ENCODE data around the gene RPL29. TPM values are rescaled to one million over a fixed set of nuclear protein-coding genes. Genes with fewer than 3 reads are reported as not detected.

RPL29 gene
- total and polyA plus RNA-seq, 2 of the 8 experiments (the other 6 are each of a cell fraction or from before 2014, with no cell fraction given), result 1,467 to 2,660 TPM

GRCh38 chr3:51961011-51961410, 34.7 kb downstream of the RPL29 start:
- Histone ChIP-seq H3K4me3 (ENCODE audit: extremely low read depth in 1 of 4, insufficient read depth in 2 of 4, low read depth in 3 of 4, low read length in 4 of 4) (no peak overlapping the region), H4K20me1 (replicated peaks in 1 of 2; ENCODE audit: control insufficient read depth in 1 of 2, insufficient read depth in 2 of 2, low read length in 2 of 2) (peaks cover 0 to 9% of the 10 kb centered on the region in 2 experiments), H3K9me3 (ENCODE audit: insufficient read depth in 2 of 2, low read depth in 1 of 2, low read length in 1 of 2) (no peaks in the 10 kb centered on the region), H4K8ac (ENCODE audit: extremely low read depth, insufficient read depth, low read length) (no peak overlapping the region), H2BK12ac (ENCODE audit: low read depth, low read length) (no peak overlapping the region), H3K56ac (replicated peaks; ENCODE audit: insufficient read length, low read depth, low read length) (no peak overlapping the region), H3K14ac (ENCODE audit: insufficient read length) (no peak overlapping the region), H2BK120ac (replicated peaks; ENCODE audit: low read depth, low read length) (no peak overlapping the region), H2AK5ac (ENCODE audit: low read depth, low read length) (0 out of 2 replicates have a peak overlapping the region, but pooled peaks have one; percentile 24), H3K27ac (ENCODE audit: low read depth, low read length) (no peak overlapping the region), H3K4me1 (replicated peaks in 1 of 4; ENCODE audit: control insufficient read depth in 3 of 4, insufficient read depth in 4 of 4, low read length in 3 of 4) (peaks cover 4 to 26% (median 15%) of the 10 kb centered on the region in 4 experiments), H3K18ac (ENCODE audit: extremely low read depth, low read length) (no peak overlapping the region), H3K27me3 (replicated peaks in 1 of 4; ENCODE audit: control insufficient read depth in 3 of 4, extremely low read depth in 1 of 4, insufficient read depth in 3 of 4, low read length in 3 of 4) (peaks cover 0 to 22% (median 8%) of the 10 kb centered on the region in 4 experiments; a peak in 6 of 7 replicates), H3K79me1 (ENCODE audit: low read depth, low read length) (no peaks in the 10 kb centered on the region), H2AFZ (ENCODE audit: low read length) (no peak overlapping the region), H4K5ac (ENCODE audit: insufficient read length, low read depth, low read length) (no peak overlapping the region), H3K23ac (ENCODE audit: insufficient read length) (no peak overlapping the region), H2BK20ac (ENCODE audit: low read length) (no peak overlapping the region), H2BK5ac (ENCODE audit: low read depth, low read length) (no peak overlapping the region), H2BK15ac (ENCODE audit: low read length) (no peak overlapping the region), H3K4me2 (ENCODE audit: insufficient read depth in 1 of 2, low read depth in 2 of 2, low read length in 2 of 2) (no peak overlapping the region), H3K23me2 (ENCODE audit: low read depth, low read length) (peaks cover 4% of the 10 kb centered on the region; the same call in 1 of the 2 replicates), H3K9ac (replicated peaks in 1 of 4; ENCODE audit: extremely low read depth in 1 of 4, low read depth in 3 of 4, low read length in 3 of 4) (no peak overlapping the region), H3K79me2 (ENCODE audit: control insufficient read depth in 1 of 2, insufficient read depth in 2 of 2, low read length in 2 of 2) (no peaks in the 10 kb centered on the region), H3K4ac (replicated peaks; ENCODE audit: insufficient read length, low read depth, low read length) (no peak overlapping the region), H3K36me3 (ENCODE audit: control insufficient read depth in 2 of 4, insufficient read depth in 4 of 4, low read length in 3 of 4) (no peaks in the 10 kb centered on the region), H4K91ac (replicated peaks; ENCODE audit: insufficient read length, low read length) (no peak overlapping the region)
- FAIRE-seq (no peak), DNase-seq (ENCODE audit: low read depth in 1 of 2, low spot score in 2 of 2) (no peak)
- CTCF ChIA-PET (ENCODE audit: partially characterized antibody), result interaction anchor here (0.5 to 10.5 kb wide), 6 partner anchors 11 to 1334 kb away, joined by 3 to 66 read pairs (median 24); partner anchors contain the start of genes ABHD14A, ABHD14B, ACY1 and PARP3
- WGBS, 2 experiments (ENCODE audit: extremely low coverage in 1 of 2, insufficient coverage in 1 of 2, insufficient read length in 1 of 2, insufficient replicate concordance in 2 of 2, low coverage in 1 of 2, low lambda C conversion rate in 2 of 2, missing lambda C conversion rate in 1 of 2), result 82% methylated on average over 17 of the region's 18 CpGs; no CpG with 5 or more reads in 1 of the 2 experiments
- POLR2A ChIA-PET (ENCODE audit: partially characterized antibody), result interaction anchor here (0.6 to 29.3 kb wide), 7 partner anchors 7 to 85 kb away, joined by 3 to 923 read pairs (median 13); partner anchors contain the start of genes ABHD14A, ABHD14B, ACY1 and GPR62
- TF ChIP-seq KDM5A (IDR thresholded peaks at IDR 0.05; ENCODE audit: low read length), result no peak
- no peak for TF ChIP-seq SP2 (IDR thresholded peaks at IDR 0.05; ENCODE audit: low read length)
- TF ChIP-seq TAF7 (optimal IDR thresholded peaks at IDR 0.05; ENCODE audit: borderline replicate concordance, low read depth, low read length), result no peak
- TF ChIP-seq TAF1 (IDR thresholded peaks at IDR 0.05; ENCODE audit: low read depth, low read length), result no peak
- no peak for TF ChIP-seq SUZ12 (IDR thresholded peaks at IDR 0.05; ENCODE audit: low read length)
- no peak for TF ChIP-seq POLR2A (IDR thresholded peaks at IDR 0.05; ENCODE audit: control extremely low read depth in 1 of 2, low read depth in 2 of 2, low read length in 2 of 2)
- no peak for TF ChIP-seq FOSL1 (IDR thresholded peaks at IDR 0.05; ENCODE audit: insufficient read depth, low read depth, low read length)
- no peak for TF ChIP-seq SP1 (IDR thresholded peaks at IDR 0.05; ENCODE audit: low read depth, low read length)
